Measurements from ENCODE around the gene NRDE2.
"Not testable (repeated sequence)": the region's sequence is repeated elsewhere in the genome, so short reads cannot be mapped to it uniquely, and the experiment has no call there.

NRDE2 gene

DNA sequence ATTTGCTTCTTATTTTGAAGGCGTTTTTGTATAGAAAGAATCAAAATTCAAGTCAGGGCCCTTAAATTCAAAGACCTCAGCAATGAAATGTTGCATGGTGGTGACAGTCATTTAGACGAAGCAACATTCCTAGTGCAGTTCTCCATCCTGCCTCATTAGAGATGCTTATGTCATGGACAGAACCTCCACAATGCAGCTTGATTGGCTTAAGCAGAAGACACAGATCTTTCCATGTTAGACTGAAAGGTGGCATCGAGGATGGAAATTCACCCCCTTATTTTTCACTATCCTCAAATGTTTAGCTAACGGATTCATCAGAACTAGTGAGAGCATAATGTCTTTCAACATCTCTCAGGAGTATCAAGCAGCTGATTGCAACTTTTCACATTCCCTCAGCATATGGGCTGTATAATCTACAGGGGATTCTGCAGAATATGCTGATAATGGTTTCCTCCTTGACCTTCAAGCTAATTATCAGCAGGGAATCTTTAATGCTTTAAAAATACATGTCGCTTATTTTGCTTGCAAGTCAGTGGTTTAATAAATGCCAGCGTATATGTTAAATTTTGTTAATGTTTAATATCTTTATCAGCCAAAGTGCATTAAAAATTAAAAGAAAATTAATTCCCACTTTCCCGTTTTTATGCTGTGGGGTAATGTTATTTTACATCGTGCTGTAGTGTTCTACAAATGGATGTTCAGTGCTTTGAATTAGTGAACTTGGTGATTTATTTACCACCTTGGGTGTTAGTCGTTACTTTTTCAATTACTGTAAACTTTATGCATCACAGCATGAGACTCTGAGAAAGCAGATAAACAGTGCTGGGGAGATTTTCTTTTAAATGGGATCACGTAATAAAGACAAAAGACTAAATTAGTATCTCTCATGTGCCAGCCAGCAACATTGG is 12.8 kb upstream of the NRDE2 start:
- DNase-seq (ENCODE audit: low read depth in 2 of 2): no peak

- DNase-seq (ENCODE audit: low read depth in 2 of 2): no peak
Measured at GRCh38 chr14:90342327-90342726, 10.6 kb upstream of the NRDE2 start.

DNA sequence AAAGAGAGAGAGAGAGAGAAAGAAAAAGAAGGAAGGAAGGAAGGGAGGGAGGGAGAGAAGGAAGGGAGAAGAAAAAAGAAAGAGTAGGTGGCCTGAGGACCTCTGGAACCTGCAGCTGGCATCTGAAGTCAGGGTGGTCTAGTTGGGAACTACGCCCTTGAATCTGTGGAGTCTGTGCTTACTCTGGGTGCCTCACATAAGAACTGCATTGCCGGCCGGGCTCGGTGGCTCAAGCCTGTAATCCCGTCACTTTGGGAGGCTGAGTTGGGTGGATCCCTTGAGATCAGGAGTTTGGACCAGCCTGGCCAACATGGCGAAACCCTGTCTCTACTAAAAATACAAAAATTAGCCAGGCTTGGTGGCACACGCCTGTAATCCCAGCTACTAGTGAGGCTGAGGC is 10.0 kb upstream of the NRDE2 start:
- DNase-seq (ENCODE audit: low read depth in 2 of 2): no peak

DNA sequence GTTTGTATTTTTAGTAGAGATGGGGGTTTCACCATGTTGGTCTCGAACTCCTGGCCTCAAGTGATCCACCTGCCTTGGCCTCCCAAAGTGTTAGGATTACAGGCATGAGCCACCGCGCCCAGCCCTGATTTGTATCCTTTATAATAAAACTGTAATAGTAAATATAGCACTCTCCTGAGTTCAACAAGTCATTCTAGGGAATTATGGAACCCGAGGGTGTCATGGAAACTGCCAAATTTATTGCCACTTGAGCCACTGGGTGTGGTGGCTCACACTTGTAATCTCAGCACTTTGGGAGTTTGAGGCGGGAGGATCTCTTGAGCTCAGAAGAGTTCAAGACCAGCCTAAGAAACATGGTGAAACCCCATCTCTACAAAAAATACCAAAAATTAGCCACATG is 9.5 kb upstream of the NRDE2 start:
- DNase-seq (ENCODE audit: low read depth in 2 of 2): not testable (repeated sequence)

DNA sequence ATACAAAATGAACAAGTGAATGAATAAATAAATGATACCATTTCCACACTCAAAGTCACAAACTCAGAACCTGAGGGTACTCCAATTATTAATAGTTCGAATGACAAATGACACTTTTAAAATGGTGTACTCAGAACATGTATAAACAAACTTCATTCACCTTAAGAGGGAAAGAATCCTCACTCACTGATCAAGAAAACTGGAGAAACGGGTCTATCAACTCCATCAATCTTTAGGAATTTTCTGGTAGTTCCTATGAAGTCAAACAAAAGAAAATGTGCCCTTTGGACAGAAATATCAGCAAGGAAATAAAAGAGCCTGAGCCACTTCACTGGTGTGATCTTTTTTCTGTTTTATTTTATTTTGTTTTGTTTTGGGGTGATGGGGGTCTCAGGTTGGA is 5.2 kb upstream of the NRDE2 start:
- DNase-seq (ENCODE audit: low read depth in 2 of 2): no peak

- no peak for DNase-seq (ENCODE audit: low read depth in 2 of 2)
Measured at GRCh38 chr14:90336401-90336800, 4.7 kb upstream of the NRDE2 start.

DNA sequence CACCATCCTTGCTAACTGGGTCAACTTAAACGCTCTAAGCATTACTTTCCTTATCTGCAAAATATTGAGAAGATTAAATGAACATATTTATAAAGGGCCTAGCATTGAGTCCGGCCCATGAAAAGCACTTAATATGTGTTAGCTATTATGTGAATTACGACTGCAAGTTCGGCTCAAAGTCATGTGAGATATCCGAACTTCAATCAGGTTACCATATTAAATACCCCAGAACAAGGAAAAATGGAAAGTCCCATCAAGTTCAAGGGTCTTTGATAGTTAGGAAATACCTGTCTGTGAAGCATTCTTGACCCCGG is 487 bp upstream of the NRDE2 start:
- DNase-seq (ENCODE audit: low read depth in 2 of 2): no peak

- DNase-seq (ENCODE audit: low read depth in 2 of 2): no peak
Measured at GRCh38 chr14:90330203-90331196, 1.2 kb downstream of the NRDE2 start.

DNA sequence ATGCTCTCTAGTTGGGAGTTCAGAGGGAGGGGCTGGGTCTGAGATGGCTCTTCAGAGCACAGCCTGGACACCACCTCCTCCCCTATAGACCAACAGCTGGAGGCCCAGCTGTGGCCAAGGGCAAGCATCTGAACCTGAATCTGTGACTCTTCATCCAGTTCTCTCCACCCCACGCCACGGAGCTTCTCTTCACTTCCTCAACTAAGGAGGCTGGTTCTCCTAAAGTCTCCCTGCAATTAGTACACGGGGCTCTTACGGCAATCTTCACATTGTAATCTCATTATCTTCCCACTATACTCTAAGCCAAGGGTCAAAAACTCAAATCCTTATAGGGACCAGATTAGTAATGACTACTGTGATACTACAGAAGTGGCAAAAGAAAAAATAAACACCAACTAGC is 9.8 kb downstream of the NRDE2 start:
- no peak for DNase-seq (ENCODE audit: low read depth in 2 of 2)

- DNase-seq (ENCODE audit: low read depth in 2 of 2): no peak
Measured at GRCh38 chr14:90319634-90320541, 11.9 kb downstream of the NRDE2 start.

DNA sequence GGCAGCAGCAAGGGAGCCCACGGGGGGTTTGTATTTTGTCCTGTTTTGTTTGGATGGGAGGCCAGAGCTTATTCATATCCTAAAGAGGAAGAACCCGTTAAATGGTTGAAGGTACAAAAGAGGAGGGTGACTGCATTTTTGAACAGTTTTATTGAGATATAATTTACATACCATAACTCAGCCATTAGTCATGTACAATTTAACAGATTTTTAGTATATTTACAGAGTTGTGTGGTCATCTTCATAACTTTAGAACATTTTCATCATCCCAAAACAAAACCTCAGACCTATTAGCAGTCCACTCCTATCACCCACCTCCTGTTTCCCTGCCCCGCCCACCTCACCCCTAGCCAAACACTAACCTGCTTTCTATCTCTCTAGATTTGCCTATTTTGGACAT is 12.6 kb downstream of the NRDE2 start:
- DNase-seq (ENCODE audit: low read depth in 2 of 2): no peak

DNA sequence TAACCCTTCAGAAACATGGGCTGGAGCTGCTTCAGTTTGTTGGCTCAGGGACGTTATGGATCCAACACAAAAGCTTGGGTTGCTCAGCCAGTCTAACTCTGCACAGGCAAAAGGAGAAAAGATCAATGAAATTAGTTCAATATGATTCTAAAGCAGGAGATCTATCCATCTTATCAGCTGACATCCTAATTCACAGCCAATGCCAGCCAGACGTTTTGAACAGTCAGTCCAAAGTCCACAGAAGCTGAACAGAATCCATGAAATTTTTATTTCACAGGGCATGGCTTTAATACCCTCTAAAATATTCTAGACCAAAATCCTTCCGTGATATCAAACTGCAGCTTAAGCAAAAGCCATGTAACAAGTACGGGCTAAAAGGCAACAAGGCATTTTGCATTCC is 13.7 kb downstream of the NRDE2 start:
- DNase-seq (ENCODE audit: low read depth in 2 of 2): no peak

- no peak for DNase-seq (ENCODE audit: low read depth in 2 of 2)
Measured at GRCh38 chr14:90317286-90317685, 14.5 kb downstream of the NRDE2 start.

- no peak for DNase-seq (ENCODE audit: low read depth in 2 of 2)
Measured at GRCh38 chr14:90308561-90308960, 23.2 kb downstream of the NRDE2 start.

GRCh38 chr14:90305176-90305601 is 26.6 kb downstream of the NRDE2 start:
- DNase-seq (ENCODE audit: low read depth in 2 of 2): no peak

GRCh38 chr14:90304502-90304901 is 27.2 kb downstream of the NRDE2 start:
- DNase-seq (ENCODE audit: low read depth in 2 of 2): no peak

- DNase-seq (ENCODE audit: low read depth in 2 of 2): no peak
Measured at GRCh38 chr14:90303473-90303872, 28.3 kb downstream of the NRDE2 start.

GRCh38 chr14:90302529-90303303 is 29.0 kb downstream of the NRDE2 start:
- no peak for DNase-seq (ENCODE audit: low read depth in 2 of 2)

GRCh38 chr14:90301668-90302090 is 30.1 kb downstream of the NRDE2 start:
- DNase-seq (ENCODE audit: low read depth in 2 of 2): no peak

GRCh38 chr14:90301122-90301521 is 30.6 kb downstream of the NRDE2 start:
- DNase-seq (ENCODE audit: low read depth in 2 of 2): no peak

DNA sequence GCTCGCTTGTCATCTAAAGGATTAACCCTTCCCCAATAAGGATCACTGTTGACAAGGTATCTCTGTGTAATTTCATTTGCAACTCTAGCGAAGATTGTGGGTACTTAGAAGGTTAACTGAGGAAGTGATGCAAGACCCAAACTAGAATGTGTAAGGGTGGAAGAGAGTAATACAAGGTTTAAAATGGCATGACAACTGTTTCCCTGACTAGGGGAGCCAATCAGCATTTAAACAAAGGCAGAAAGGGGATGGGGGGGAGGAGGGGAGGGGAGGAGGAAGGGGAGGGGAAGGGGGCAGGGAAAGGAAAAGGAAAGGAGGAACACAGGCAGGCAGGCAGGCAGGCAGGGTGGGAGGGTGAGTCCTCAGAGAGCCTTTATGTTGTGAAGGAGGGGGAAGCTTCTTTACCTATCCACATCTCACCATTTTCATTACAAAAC is 31.1 kb downstream of the NRDE2 start:
- DNase-seq (ENCODE audit: low read depth in 2 of 2): no peak

All from stimulated activated CD4-positive, alpha-beta T cell treated with anti-CD3 and anti-CD28 coated beads, Interleukin-1b, Interleukin-23, amount 100 ng/mL, for 1 hour (primary cell).